Stimulated activated CD8-positive, alpha-beta memory T cell treated with anti-CD3 and anti-CD28 coated beads, Interleukin-7, amount 100 ng/mL, for 24 hours (primary cell): Measurements from ENCODE around the gene TMEM31.
"Not testable (repeated sequence)": the region's sequence is repeated elsewhere in the genome, so short reads cannot be mapped to it uniquely, and the experiment has no call there.

ENCODE experiments used
- DNase-seq: peaks from one replicate; pipeline ENCODE4 v3.0.0-alpha.2; 2020; ENCODE audit warnings: low read depth

TMEM31 gene

DNA sequence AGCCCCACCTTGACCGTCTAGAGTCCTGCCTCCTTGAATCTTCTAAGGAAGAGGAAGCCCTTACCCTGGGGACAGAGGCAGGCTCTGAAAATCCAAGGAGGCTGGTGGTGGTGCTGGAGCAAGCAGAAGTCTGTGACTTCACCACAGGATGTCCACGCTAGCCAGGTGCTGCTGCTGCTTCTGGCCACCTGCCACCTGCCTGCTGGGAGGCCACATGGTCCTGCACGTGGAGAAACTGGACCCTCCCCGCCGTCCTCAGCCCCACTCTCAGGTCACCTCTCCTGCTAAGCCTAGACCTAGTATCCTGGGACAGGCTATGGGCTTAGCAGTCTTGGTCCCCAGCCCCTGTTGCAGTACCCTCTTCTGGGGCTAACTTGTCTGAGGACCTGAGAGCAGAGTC is 15.8 kb downstream of the TMEM31 start:
- DNase-seq: no peak

DNA sequence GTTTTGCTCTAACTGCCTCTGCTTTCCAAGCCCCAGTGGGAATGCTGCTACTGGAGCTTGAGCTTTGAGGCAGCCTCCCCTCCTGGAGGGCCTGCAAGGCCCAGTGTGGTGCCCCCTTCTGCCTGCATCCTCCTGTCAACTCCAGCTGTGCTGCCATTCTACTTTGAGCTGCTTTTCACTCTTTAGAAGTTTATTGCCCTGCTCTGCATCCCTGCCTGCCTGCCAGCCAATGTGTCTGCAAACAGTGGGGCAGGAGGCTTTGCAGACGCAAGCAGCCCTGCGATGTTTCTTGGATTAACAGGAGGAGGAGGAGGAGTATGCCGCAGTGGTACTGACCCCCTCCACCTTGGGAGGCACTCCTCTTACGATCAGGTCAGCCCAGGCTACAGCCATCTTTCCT is 16.4 kb downstream of the TMEM31 start:
- no peak for DNase-seq

DNA sequence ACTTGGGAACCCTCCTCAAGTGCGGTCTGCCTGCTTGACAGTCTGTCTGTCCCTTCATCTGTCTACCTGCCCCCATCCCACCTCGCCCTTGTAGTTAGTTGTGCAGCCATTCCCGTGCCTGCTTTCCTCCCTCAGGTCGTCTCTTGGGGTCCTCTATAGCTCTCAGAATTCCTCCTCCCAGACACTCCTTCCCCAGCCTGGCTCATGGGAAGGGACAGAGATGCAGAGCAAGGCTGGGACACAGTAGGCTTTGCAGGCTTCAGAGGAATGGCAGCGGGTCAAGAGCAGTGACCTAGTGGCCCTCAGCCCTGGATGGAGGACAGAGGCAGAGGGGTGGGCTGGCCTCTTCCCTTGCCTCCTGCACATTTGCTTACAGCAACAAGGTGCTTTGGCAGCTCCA is 18.3 kb downstream of the TMEM31 start:
- no peak for DNase-seq

DNA sequence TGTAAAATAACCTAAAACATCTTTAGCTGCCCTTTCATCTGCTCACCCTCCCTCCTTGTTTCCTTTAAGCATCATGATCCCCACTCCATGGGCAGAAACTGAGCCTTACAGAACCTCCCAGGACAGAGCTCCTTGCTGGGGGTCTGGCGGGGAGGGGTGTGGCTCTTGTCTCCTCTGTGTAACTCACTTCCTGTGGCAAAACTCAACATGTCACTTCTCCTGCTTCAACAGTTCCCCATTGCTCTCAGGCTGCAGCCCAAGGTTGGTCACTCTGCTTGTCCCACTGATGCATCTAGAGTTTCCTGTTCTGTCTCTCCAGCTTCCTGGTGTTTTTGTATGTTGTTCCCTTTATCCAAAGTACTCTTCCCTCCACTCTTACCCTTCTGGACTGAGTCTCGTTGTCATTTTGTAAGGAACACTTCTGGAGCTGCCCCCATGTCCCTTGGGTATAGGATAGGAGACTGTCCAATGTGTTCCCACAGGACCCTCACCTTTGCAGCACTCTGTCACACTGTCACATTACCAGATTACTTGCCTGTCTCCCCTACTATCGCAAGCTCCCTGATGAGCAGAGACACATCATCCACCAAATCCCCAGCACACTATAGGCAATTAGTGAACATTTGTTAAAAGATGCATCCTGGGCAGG is 19.6 kb downstream of the TMEM31 start:
- DNase-seq: no peak

DNA sequence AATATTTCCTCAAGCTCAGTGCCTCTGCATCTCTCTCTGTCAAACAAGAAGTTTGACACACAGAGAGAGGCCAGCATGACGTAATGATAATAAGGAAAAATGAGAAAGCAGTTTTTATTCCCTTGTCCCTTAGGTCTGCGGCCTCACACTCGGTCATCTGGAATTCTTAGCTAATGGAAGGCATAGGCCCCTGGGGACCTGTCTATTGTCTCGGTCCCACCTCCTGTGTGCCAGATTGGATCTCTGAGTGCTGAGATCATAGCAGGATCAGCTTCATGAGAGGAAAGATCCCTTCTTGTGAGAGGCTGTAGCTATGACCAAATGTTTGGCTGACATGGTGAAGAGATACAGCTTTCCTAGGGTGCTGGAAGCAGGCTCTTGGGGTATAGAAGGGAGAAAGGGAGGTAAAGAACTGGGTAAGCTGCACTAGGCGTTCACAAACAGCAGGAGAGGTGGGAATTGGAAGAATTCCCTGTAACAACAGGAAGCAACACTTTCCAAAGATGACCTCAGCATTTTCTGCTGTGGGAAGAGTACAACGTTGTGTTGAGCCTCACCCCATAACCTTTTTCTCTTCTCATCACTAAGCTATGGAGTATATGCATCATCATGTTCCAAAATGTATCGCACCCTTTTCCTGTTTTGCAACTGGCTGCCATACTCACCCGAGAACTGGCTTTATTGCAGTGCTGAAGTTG is 20.2 kb downstream of the TMEM31 start:
- no peak for DNase-seq

DNA sequence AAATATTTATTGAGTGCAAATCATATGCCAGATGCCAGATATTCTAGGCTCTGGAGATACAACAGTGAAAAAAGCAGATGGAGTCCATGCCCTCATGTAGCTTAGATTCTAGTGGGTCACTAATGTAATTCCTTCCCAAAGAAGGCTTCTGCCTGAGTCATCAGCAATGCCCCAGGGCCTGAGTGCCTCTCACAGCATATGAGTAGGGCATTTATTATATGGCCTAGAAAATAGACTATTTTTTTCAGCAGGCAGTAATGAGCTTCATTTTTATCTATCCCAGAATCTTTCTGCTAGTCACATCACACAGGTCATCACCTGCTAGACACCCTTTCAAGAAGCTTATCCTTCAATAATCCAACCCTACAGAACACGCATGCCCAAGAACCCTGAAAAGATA is 22.3 kb downstream of the TMEM31 start:
- no peak for DNase-seq

DNA sequence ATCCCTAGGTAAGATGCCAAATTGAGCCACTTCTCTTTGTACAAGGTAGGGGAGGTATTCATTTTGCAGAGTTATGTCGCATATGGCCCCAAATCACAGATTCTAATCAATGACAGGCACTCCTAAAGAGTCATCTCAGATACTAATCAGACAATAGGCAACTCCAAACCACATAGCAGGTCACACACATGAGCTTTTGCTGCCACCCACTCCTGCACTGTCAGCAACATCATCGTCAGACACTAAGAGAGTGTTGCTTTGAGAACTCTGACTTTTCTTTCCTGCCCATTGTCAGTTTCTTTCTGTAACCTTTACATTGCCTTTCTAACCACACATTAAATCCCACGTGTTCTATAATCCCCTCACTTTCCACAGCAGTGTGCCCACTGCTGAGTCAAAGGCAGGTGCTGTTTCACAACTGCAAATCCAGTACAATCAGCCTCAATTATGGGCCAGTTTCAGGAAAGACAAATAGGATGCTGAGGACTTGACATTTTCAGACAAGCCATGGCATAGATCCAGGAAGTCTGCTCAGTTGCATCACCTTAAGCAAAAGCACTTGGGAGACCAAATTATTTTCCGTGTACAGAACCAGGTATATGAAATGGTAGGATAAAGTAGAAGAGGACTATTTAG is 23.5 kb downstream of the TMEM31 start:
- no peak for DNase-seq

DNA sequence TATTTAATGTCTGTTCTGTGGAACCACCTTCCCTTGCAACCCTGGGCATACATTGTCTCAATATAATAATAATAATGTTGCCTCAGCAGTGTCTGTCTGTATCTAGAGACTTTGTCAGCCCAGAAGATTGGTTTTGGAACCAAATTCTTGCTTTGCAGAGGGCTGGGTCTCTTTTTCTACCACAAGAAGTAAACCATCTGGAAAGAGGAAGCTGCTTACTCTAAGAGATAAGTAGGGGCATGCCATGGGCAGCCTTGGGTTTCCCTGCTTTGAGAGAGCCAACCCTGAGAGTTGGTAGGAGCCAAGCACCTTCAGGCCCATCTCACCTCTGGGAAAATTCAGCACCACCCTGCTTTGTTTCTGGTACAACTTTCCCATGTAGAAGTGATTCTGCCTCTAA is 27.0 kb downstream of the TMEM31 start:
- no peak for DNase-seq

DNA sequence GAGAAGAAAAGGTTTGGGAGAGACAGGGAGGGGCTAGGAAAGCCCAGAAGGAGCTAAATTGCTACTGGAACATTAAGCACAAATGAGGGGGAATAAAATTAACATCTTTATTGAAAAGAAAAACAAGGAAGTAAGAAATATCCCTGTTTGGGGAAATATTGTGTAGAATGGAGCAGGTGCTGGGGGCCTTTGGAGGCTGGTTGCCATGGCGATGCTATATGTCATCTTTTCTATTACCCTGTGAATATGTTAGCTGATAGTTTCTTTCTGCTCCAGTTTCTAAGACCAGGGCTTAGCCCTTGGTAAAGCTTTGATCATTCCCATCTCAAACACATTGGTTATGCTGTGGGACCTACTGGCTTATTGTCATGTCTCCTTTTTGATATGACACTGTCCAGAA is 28.7 kb downstream of the TMEM31 start:
- DNase-seq: no peak

DNA sequence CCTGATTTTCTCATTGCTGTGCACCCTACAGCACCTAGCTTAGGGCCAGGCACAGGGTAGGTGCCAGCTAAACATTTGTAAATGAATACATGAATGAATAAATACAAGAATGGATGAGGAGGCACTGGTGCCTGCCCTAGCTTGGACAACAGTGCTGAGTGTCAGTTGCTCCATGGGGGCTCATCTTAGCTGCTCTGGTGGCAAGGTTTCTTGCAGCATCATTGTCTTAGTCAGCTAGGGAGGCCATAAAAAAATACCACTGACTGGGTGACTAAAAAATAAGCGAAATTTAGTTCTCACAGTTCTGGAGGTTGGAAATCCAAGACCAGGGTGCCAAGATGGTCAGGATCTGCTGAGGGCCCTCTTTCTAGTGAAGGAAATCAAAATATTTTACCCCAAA is 31.2 kb downstream of the TMEM31 start:
- no peak for DNase-seq

DNA sequence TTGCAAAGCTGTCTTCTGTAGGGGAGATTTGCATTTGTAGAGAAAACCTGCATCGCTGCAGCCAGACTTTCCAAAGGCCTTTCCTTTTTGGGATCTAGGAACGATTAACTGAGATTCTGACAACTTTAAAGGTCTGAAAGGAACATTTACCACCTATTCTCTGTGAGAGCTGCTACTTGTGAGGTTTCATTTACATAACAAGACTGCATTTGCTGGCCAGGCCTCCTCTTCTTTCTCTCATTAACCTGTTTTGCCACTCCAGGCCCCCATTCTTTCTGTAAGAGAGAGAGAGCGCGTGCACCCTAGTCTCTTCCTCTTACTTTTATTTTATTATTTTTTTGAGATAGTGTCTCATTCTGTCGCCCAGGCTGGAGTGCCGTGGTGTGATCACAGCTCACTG is 31.6 kb downstream of the TMEM31 start:
- DNase-seq: no peak

DNA sequence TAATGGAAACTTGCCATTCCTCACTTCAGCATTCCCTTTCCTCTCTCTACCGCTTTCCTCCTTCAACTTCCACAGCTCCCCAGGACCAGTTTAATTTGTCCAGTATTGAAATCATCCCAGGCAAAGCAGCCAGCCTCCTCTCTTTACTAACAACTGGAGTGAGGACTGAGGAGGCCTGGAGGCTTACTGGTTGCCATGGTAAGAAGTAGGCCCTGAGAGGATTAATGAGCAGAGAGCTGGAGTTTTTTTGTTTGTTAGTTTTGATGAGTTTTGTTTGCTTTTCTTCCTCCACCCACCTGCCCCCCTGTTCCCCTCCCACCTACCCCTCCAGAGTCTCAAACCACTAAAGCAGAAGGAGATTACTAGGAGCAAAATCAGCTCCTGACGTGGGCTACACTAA is 36.5 kb downstream of the TMEM31 start:
- no peak for DNase-seq

DNA sequence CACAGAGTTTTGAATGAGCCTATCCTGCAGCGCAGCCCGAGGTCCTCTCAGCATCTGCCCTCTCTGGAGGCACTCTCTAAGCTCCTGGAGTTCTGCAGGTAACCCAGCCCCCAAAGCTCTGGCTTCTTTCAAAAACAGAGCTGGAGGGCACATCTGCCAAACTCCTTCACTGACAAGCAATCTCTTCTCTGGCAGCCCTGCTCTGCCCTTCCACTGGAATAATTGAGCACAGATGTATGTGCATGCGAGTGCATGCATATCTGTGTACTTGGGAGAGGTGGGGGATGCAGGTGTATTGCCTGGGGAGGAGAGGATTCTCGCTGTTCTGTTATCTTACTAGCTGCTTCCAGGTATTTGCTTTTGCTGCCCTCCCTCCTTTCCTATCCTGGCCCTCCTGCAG is 43.7 kb downstream of the TMEM31 start:
- DNase-seq: no peak

DNA sequence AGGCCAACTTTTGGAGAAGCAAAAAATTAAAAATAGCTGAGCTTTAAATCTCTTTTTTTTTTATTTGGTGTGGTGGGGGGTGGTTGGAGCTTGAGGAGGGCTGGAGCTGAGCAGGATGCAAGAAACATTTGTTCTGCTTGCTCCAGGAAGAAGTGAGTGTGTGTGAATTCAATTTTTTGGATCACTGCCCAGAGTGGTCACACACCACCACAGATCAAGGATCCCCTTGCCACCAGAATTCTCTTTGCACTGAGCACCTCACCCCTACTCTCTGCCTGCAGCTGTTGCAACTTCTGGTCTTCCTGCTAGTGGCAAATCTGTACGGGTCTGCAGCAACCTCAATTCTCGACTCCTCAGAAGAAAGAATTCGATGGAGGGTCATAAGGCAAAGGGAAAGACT is 46.0 kb downstream of the TMEM31 start:
- no peak for DNase-seq

DNA sequence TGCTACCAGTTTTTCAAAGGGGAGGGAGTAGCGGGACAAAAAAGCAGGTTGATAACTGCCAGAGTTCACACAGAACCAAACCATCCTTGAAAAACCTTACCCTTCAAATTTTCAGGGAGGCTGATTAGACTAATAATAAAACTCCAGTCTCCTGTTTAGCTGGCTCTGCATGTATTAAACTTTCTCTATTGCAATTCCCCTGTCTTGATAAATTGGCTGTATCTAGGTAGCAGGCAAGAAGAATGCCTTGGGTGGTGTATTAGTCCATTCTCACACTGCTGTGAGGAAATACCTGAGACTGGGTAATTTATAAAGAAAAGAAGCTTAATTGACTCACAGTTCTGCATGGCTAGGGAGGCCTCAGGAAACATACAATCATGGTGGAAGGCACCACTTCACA is 47.8 kb downstream of the TMEM31 start:
- DNase-seq: no peak

DNA sequence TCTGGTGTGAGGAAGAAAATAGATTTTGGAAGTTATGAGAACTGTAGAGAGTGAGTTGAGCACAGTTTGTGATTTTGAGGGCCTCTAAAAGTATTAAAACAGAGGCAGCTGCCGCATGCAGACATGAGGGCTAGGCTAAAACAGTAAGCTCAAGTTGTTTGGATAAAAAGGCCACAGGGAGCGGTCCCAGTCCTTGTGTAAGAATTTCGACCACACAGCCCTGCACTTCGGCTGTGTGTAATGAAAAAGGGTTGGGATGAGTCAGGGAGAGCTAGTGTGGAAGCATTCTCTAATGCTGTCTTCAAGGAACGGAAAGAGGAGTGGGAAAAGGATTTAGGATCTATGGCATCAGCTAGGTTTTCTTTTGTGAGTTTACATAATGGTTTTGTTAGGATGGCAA is 52.8 kb downstream of the TMEM31 start:
- not testable (repeated sequence) for DNase-seq
